Stimulated activated naive B cell treated with anti-CD40 and anti-IgM and Interleukin-4, amounts not matched to agents 10 μg/mL and 1 μg/mL and 100 μg/mL, for 72 hours (primary cell): Measurements from ENCODE around the gene RRN3.
"Not testable (repeated sequence)": the region's sequence is repeated elsewhere in the genome, so short reads cannot be mapped to it uniquely, and the experiment has no call there.

Experiments
- ATAC-seq, 2 donors: fragments of 150-1000 bp; cut with Tn5 transposase; replicated peaks; 2 replicates each; pipeline ENCODE4 v1.10.0; 2021; ENCODE audit warnings: moderate library complexity in 1 of 2
- DNase-seq: peaks from one replicate; pipeline ENCODE4 v3.0.0; 2021
- H3K27ac Mint-ChIP-seq: one replicate; pipeline ENCODE4 v1.8.0; 2022; ENCODE audit warnings: mild to moderate bottlenecking, mixed read lengths
- H3K27me3 Mint-ChIP-seq, 2 donors: one replicate each; pipeline ENCODE4 v1.8.0; 2022; ENCODE audit warnings: mixed read lengths in 2 of 2
- H3K36me3 Mint-ChIP-seq, 2 donors: one replicate each; pipeline ENCODE4 v1.8.0; 2022; ENCODE audit warnings: mixed read lengths in 2 of 2, mild to moderate bottlenecking in 1 of 2
- H3K4me1 Mint-ChIP-seq, 2 donors: one replicate each; pipeline ENCODE4 v1.8.0; 2022; ENCODE audit warnings: mixed read lengths in 2 of 2, mild to moderate bottlenecking in 1 of 2
- H3K4me3 Mint-ChIP-seq, 2 donors: one replicate each; pipeline ENCODE4 v1.8.0; 2022; ENCODE audit warnings: mild to moderate bottlenecking in 2 of 2, mixed read lengths in 2 of 2, moderate library complexity in 1 of 2
- H3K9me3 Mint-ChIP-seq, 2 donors: one replicate each; pipeline ENCODE4 v1.8.0; 2022; ENCODE audit warnings: mixed read lengths in 2 of 2, mild to moderate bottlenecking in 1 of 2

Gene RRN3

GRCh38 chr16:15049581-15050180 lies 44.4 kb downstream of the RRN3 start:
- Mint-ChIP-seq H3K9me3 (no peaks in the 10 kb centered on the region), H3K27ac (no peak overlapping the region), H3K4me1 (peaks cover 13 to 16% of the 10 kb centered on the region in 2 donors), H3K36me3 (peaks cover 13 to 14% of the 10 kb centered on the region in 2 donors), H3K4me3 (no peak overlapping the region), H3K27me3 (no peaks in the 10 kb centered on the region)
- ATAC-seq (no peak), DNase-seq (no peak)

- no peak overlapping the region for H3K4me3 Mint-ChIP-seq
- peaks cover 3% of the 10 kb centered on the region in 2 donors for H3K4me1 Mint-ChIP-seq
- ATAC-seq, result no peak
- peaks cover 17 to 24% of the 10 kb centered on the region in 2 donors for H3K36me3 Mint-ChIP-seq
- H3K9me3 Mint-ChIP-seq, result no peaks in the 10 kb centered on the region
- no peak overlapping the region for H3K27ac Mint-ChIP-seq
- no peaks in the 10 kb centered on the region for H3K27me3 Mint-ChIP-seq
- no peak for DNase-seq
Observed at GRCh38 chr16:15046692-15047376, 47.2 kb downstream of the RRN3 start.

- H3K27ac Mint-ChIP-seq, ATAC-seq, H3K4me1 Mint-ChIP-seq, H3K9me3 Mint-ChIP-seq, DNase-seq, H3K4me3 Mint-ChIP-seq, H3K27me3 Mint-ChIP-seq: not testable (repeated sequence)
- H3K36me3 Mint-ChIP-seq, result peaks cover 18 to 24% of the 10 kb centered on the region in 2 donors
Observed at GRCh38 chr16:15045270-15045669, 48.8 kb downstream of the RRN3 start.

- peaks cover 0 to 3% of the 10 kb centered on the region in 2 donors for H3K4me1 Mint-ChIP-seq
- H3K4me3 Mint-ChIP-seq, result no peak overlapping the region
- H3K9me3 Mint-ChIP-seq, result no peaks in the 10 kb centered on the region
- no peaks in the 10 kb centered on the region for H3K27me3 Mint-ChIP-seq
- peaks cover 21 to 24% of the 10 kb centered on the region in 2 donors for H3K36me3 Mint-ChIP-seq
- ATAC-seq, result no peak
- H3K27ac Mint-ChIP-seq, result peak overlapping the region; percentile 51
- no peak for DNase-seq
Observed at GRCh38 chr16:15044286-15044685, 49.8 kb downstream of the RRN3 start.

- DNase-seq (no peak), ATAC-seq (no peak)
- Mint-ChIP-seq H3K4me1 (peaks cover 0 to 3% of the 10 kb centered on the region in 2 donors), H3K36me3 (peaks cover 21 to 24% of the 10 kb centered on the region in 2 donors), H3K9me3 (no peaks in the 10 kb centered on the region), H3K27ac (no peak overlapping the region), H3K4me3 (no peak overlapping the region), H3K27me3 (no peaks in the 10 kb centered on the region)
Observed at GRCh38 chr16:15043344-15043743, 50.7 kb downstream of the RRN3 start.

GRCh38 chr16:15041271-15042004 lies 52.6 kb downstream of the RRN3 start:
- no peak for DNase-seq
- Mint-ChIP-seq H3K4me1 (no peaks in the 10 kb centered on the region), H3K36me3 (peaks cover 15 to 27% of the 10 kb centered on the region in 2 donors), H3K27me3 (no peaks in the 10 kb centered on the region), H3K9me3 (no peaks in the 10 kb centered on the region), H3K4me3 (no peak overlapping the region), H3K27ac (no peak overlapping the region)
- ATAC-seq, result no peak

GRCh38 chr16:15038689-15039088 lies 55.4 kb downstream of the RRN3 start:
- H3K4me1 Mint-ChIP-seq, result no peaks in the 10 kb centered on the region
- H3K4me3 Mint-ChIP-seq, result no peak overlapping the region
- no peaks in the 10 kb centered on the region for H3K9me3 Mint-ChIP-seq
- H3K36me3 Mint-ChIP-seq, result peaks cover 20 to 21% of the 10 kb centered on the region in 2 donors
- H3K27me3 Mint-ChIP-seq, result no peaks in the 10 kb centered on the region
- ATAC-seq (no peak), DNase-seq (no peak)
- peak overlapping the region; percentile 20 for H3K27ac Mint-ChIP-seq

GRCh38 chr16:15037745-15038144 lies 56.3 kb downstream of the RRN3 start:
- peaks cover 21 to 23% of the 10 kb centered on the region in 2 donors for H3K36me3 Mint-ChIP-seq
- ATAC-seq, result no peak
- peak overlapping the region; percentile 7 for H3K27ac Mint-ChIP-seq
- no peaks in the 10 kb centered on the region for H3K9me3 Mint-ChIP-seq
- no peak overlapping the region for H3K4me3 Mint-ChIP-seq
- no peaks in the 10 kb centered on the region for H3K27me3 Mint-ChIP-seq
- no peak for DNase-seq
- H3K4me1 Mint-ChIP-seq, result no peaks in the 10 kb centered on the region

- H3K27ac Mint-ChIP-seq, result no peak overlapping the region
- DNase-seq (no peak), ATAC-seq (no peak)
- no peaks in the 10 kb centered on the region for H3K27me3 Mint-ChIP-seq
- H3K36me3 Mint-ChIP-seq, result peaks cover 24 to 29% of the 10 kb centered on the region in 2 donors
- no peak overlapping the region for H3K4me3 Mint-ChIP-seq
- no peaks in the 10 kb centered on the region for H3K4me1 Mint-ChIP-seq
- H3K9me3 Mint-ChIP-seq, result no peaks in the 10 kb centered on the region
Observed at GRCh38 chr16:15037003-15037402, 57.1 kb downstream of the RRN3 start.

GRCh38 chr16:15035163-15035729 lies 58.8 kb downstream of the RRN3 start:
- Mint-ChIP-seq H3K4me1 (no peaks in the 10 kb centered on the region), H3K36me3 (peaks cover 31 to 42% of the 10 kb centered on the region in 2 donors), H3K27ac (no peak overlapping the region), H3K27me3 (no peaks in the 10 kb centered on the region), H3K9me3 (no peaks in the 10 kb centered on the region), H3K4me3 (no peak overlapping the region)
- DNase-seq, result no peak
- ATAC-seq, result no peak

- no peaks in the 10 kb centered on the region for H3K9me3 Mint-ChIP-seq
- no peak overlapping the region for H3K4me3 Mint-ChIP-seq
- H3K27me3 Mint-ChIP-seq, result no peaks in the 10 kb centered on the region
- peak overlapping the region; percentile 75 for H3K27ac Mint-ChIP-seq
- no peak for ATAC-seq
- no peak for DNase-seq
- no peaks in the 10 kb centered on the region for H3K4me1 Mint-ChIP-seq
- H3K36me3 Mint-ChIP-seq, result peaks cover 28 to 46% of the 10 kb centered on the region in 2 donors
Observed at GRCh38 chr16:15034266-15035162, 59.6 kb downstream of the RRN3 start.

GRCh38 chr16:15033309-15033707 lies 60.8 kb downstream of the RRN3 start:
- no peak overlapping the region for H3K4me3 Mint-ChIP-seq
- H3K4me1 Mint-ChIP-seq, result no peaks in the 10 kb centered on the region
- no peak overlapping the region for H3K27ac Mint-ChIP-seq
- H3K27me3 Mint-ChIP-seq, result no peaks in the 10 kb centered on the region
- DNase-seq, result no peak
- no peaks in the 10 kb centered on the region for H3K9me3 Mint-ChIP-seq
- peaks cover 34 to 55% of the 10 kb centered on the region in 2 donors for H3K36me3 Mint-ChIP-seq
- no peak for ATAC-seq

GRCh38 chr16:15032547-15033308 lies 61.3 kb downstream of the RRN3 start:
- ATAC-seq, result no peak
- Mint-ChIP-seq H3K9me3 (no peaks in the 10 kb centered on the region), H3K27ac (peak overlapping the region; percentile 34), H3K27me3 (no peaks in the 10 kb centered on the region), H3K4me3 (no peak overlapping the region), H3K4me1 (peaks cover 0 to 4% of the 10 kb centered on the region in 2 donors), H3K36me3 (peaks cover 38 to 58% of the 10 kb centered on the region in 2 donors)
- no peak for DNase-seq
